EL (cell line): ENCODE measurements around the gene FILIP1L.

Experiments used
- DNase-seq: peaks from one replicate; pipeline ENCODE4 v3.0.0-alpha.2; 2016

The FILIP1L gene

DNA sequence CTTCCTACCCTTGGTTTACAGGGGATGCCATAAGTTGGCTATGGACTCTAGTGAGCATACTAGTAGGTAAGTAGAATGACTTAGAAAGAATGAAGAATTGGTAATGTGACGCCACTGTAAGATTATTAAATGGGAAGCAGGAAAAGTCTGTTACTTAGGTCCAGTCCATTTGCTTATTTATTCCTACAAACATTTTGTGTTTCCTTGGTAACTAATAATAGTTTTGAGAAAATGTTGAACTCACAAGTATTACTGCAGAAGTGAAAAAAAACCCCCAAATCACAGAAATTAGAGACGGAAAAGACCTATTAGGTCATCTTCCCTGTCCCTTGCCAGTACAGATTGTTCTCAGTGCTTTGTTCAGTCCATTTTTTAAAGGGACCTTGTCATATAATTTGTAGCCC lies 233.2 kb downstream of the FILIP1L start:
- DNase-seq = no peak

DNA sequence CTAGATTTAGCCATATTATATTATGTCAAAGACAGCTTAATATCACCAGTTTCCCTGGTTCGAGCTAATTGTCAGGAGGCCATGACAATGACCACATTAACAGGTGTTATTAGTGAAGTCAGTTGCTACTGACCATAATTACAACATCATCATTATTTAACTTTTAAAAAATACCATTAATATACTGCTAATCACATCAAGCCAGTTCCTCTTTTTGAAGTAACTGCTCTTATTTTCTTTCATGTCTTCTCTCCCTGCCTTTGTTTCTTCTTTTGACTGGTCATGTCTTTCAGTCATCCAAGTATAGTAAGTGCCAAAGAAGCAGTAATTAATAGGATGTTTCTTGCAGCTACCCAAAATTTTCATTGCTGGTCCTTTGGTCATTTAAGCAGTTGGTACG lies 235.0 kb downstream of the FILIP1L start:
- no peak for DNase-seq

DNA sequence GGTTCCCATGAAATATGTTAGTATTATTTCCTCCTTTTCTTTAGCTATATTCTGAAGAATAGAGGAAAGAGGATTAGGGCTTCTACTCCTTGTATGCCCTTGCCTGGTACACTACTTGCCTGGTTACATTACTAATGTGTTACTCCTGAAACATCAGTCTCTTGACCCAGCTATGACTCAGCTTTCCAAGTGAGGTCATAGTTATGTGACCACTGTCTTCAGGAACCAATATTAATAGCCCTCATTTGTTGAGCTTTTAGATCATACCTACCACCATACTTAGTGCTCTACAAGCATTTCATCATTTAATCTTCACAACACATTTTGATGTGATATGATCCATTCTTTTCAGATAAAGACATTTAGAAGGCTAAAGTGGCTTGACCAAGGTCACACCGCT lies 236.3 kb downstream of the FILIP1L start:
- peak; percentile 91 for DNase-seq

DNA sequence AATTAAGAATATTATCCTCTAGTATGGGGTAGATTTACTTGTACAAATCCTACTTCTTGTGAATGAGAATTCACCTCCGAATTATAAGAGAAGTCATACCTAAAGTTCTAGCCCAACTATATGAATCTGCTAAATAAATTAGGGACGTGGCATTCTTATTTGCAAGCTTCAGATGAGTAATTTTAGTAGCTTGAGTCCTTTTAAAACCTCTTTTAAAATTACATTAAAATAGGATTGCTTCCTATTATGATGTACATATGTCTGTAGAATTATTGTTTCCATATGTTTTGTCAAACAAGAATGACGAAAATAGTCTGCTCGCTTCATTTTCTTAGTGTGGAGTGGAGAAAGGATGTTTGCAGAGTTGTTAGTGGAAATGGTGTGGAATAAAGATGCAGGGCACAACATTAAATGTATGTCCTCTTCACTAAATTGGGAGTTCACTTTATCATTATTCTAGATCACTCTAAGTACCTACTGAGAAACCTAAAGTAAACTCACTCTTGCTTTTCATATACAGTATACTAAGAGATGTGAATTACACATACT lies 237.2 kb downstream of the FILIP1L start:
- no peak for DNase-seq

DNA sequence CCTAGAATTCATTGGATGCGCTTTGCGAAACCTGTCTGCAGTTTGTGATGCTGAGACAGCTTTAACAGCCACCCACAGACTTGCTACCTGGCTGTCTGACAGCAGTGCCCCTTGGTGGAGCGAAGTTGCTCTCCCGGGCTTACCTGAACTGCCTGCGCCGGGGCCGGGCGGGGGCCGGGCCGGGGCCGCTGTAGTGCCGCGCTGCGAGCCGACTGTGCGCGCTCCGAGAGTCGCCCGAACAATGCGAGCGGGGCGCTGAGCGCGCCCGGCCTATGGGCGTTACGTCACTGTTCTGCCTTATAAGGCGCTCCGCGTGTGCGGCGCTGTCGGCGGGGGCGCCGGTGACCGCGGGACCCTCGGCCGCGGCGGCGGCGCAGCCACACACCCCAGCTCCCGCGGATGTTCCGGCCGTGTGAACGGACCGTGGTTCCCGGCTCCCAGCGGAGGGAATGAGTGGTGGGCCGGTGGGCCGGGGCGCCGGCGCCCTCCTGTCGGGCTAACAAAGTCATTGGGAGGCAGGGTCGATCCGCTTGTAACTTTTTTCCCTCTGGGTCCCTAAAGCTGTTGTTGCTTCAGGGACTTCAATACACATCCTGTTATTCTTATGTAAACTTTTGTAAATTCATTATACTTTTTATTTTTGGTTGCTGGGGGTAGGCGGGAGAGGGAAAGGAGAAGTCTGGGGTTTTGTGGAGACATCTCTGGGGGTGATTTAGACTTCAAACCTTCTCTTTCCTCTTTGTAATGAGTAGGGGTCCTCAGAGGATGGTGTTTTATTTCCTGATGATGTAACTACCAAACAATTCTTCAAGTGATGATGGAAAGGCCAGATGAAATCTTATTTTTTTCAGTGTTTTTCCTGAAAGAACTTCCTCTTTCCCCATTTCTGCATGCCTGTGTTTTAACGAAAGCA lies 238.1 kb downstream of the FILIP1L start:
- DNase-seq = peak; percentile 83

DNA sequence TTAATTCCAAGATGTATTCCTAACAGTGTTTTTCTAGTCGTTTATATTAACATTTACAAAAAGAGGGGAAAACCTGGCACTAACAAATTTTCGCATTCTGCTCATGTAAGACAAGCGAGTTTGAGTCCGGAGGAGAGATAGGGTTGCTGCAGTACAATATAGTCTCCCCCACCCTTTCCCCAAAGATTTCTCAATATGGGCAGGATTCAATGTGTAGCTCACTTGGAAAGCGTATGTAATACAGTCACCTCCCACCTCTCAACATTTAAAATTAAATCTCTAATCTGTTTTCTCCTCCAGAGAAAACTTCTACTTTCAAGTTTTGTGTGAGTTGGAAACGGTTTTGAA lies 238.7 kb downstream of the FILIP1L start:
- DNase-seq = peak; percentile 65

DNA sequence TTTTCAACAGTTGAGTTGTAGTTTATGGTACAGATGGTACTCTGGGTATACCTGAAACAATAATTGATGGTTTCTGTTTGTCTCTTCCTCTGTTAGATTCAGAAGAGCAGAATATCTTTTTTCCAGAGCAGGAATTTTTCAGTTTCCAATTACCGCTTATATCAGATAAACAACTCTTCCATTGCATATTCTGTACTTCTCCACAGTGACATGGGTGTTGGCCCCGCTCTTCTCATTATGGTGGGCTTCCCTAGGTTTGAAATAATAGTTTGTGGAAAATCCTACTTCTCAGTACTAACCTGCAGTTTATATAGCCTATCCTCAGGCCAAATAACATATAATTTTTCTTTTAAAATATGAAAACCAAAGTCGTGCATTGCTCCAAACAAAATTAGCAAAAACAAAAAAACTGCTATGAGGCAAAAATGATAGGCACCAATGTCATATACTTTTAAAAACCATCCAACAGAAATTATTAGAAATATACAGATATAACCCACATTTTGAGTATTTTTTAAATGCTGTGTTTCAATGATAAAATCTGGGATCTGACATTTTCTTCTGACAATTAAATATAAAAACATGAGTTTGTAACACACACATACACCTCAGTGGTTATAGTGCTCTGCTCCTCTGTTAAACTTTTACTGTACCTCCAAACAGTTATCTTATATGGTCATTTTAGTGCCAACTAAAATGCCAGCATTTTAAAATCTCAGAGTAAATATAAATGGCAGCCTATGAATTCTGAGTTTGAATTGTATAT lies 239.9 kb downstream of the FILIP1L start:
- no peak for DNase-seq

DNA sequence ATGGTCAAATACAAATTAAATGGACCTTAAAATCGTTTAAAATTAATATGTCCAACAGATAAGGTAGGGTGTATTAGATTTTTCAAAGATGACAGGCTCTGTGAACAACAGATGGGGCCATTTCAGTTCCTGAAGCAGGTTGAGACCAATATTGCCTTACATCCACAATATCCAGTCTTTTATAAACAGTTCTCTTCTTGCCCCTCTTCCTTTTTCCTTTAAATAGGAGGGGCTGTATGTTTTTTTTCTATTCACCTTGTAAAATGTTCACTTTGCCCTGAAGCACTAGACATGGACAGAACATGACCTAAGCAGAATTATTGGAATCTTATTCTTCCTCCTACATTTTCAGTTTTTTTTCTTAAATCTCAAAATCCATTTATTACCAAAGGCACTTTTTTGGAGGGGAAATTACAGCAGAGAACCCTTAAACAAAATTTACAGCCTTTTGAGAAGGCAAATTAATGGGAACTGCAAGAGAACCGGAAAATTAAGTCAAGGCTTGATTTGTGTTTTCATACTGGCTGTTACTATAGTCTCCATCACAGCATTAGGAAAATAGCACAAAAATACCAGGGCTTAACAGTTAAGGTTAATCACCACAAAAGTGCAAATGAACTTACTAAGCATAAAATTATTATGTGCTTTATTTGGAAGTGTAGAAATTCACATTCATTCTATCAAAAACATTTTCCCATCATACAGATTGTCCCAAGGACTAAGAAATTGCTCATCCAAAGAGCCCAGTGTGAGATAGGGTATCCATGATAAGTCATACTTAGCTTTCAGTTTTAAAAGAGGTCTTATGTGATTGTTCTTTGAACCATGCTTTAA lies 240.8 kb downstream of the FILIP1L start:
- DNase-seq = no peak

DNA sequence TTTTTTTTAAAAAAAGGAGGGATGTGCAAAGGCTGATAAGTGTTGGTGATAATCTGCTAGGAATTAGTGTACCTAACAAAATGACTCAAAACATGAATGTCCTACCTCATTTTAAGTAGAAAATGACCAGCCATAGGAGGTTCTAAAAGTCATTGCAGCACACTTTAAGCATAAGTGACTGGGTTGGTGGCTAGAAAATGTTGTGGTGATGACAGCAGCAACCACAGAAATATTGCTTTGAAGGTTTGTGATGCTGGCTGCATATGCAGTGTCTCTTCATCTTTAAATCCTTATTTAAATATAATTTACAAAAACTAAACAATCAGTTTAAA lies 241.4 kb downstream of the FILIP1L start:
- DNase-seq = no peak

DNA sequence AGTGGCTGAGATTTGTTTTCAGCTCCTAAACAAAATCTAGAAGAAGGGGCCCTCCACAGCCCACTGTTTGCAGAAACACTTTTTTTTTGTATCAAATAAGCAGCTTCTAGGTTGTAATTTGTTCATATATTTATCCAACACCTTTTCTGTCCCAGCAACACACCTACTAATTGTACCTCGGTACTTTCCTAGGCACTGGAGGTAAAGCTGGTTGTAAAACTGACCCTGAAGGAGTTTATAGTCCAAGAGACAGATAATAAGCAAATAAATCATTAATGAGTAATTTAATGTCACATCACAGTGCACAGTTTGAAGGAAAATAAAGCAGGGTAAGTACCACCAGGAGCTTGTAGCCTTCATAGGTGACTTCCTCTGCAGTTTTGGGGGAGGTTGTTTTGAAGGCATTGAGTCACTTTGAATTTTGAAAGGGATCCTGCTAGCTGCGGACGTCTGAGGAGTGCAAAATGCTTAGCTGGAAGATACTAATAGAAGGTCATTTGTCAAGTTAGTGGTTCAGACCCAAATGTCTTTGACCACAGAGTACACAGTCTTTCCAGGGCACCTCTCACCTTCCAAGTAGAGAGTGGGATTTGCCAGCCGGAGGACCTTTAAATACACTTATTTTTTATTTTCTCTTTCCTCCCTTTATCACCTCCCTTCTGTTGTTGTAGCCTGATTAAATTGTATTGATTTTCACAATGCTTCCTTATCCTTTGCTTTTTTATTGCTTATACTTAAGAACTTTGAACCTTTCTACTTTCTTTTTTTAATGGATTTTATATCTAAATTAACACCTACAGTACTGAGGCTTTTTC lies 242.9 kb downstream of the FILIP1L start:
- DNase-seq = no peak

DNA sequence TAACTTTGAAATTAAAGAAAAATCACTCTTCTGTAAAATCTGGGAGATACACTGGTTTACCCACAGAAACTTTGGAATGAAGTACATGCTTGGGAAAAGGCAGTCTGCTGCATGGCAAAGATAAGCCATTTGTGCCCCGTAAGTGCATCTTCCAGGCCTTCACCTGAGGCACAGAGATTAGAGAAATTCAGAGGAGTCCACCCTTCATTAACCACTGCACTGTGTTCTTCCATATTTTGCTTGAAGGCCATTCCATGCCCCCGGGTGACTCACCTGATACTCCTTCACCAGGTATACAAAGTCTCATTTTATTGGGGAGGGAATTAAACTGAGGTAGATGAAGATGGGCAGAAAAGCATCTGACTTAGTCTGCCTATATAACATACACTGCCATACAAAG lies 243.6 kb downstream of the FILIP1L start:
- DNase-seq = no peak

DNA sequence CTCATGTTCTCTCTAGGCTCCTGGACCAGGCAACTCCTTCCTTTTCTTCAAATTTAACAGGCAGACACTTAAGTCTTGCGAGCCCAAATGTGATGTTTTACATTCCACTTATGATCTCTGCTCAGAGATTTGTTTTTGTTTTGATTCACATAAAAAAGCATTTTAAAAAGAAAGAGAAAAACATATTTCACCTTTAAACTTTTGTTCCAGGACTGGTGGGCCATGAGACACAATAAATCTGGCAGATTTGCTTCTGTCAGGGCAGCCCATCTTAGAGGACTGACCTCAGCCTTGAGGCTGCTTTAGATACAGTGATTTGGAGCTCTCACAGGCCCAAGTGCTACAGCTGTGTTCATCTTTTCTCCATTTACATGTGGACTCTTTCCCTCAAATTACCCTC lies 244.7 kb downstream of the FILIP1L start:
- no peak for DNase-seq

DNA sequence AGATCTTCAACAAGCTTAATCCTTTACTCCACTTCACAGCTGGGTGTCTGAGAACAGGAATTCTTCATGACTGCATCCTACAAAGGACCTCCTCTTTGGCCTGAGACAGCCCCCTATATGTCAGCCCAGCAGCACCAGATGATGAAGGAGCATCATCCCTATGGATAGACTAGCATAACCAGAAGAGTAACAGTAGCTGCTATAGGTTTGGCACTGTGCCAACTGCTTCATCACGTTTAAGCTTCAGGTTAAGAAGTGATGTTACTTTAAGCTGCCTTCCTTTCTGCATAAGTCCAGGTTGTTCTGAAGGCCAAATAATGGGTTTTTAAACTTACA lies 246.0 kb downstream of the FILIP1L start:
- no peak for DNase-seq

DNA sequence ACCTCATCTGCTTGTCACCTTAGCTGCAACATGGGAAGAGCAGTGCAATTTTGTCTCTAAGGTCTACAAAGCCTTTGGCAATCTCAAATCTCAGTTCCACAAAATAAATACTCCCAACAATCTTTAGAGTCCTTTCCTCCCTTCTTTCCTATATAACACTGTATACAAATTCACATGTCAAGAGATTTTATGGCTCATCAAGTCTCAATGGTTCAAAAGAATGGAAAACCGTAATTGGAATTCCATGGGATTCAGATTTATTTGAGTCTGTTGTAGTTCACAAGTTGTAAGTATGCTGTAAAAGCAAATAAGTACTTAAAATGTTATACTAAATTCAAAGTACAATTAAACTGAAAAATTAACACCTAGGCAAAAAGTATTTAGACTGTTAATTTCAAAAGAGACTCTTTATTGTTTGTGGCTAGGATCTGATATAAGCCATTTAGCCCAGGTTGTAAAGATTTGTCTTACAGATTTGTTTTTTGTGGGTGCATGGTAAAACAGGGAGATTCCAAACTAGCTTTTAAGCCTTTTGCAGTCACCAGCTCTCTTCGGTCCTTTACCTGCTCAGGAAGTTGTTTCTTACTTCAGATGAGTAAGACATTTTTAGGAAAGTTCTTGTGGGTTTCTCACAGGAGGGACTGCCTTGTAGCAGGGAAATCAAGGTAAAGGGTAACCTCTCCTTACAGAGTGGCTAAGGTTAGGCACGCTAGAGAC lies 246.5 kb downstream of the FILIP1L start:
- no peak for DNase-seq

DNA sequence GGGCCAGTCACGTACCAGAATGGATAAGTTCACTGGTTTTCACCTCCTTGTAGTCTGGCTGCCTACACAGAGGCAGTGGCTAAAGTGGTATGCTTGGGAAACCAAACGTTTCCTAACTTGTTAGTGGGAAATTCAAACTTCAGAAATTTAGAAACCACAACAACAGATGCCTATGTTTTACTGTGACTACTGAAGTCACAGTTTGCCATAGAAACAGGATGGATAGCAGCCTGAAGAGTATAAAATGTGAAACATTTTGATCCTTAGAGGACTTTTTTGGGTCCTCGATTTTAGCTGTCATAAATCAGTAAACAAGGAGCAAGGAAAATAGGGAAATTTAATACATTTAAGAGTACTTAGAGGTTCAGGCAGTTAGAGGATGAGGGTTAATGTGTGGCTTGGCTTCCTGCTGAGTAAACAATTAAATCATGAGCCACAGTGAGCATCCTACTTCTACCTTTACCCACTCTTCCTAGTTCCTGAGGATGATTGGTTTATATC lies 248.0 kb downstream of the FILIP1L start:
- peak; percentile 71 for DNase-seq

DNA sequence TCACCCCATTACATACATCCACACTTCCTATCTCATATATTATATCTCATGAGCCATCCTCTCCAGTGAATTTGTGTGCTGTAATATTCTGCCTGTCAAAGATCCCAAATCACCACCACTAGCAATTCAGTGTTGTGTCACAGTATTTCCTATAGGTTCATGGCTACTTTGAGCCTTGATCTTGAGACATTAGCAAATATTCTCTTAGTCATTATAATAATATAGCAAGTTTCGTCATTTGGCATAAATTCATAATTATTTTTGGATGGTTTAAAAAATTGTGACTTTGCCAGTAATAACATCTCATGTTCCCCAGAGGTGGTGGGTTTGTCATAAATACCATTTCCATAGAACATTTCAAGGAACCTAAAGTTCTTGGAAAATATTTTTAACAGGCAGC lies 249.0 kb downstream of the FILIP1L start:
- peak; percentile 64 for DNase-seq

DNA sequence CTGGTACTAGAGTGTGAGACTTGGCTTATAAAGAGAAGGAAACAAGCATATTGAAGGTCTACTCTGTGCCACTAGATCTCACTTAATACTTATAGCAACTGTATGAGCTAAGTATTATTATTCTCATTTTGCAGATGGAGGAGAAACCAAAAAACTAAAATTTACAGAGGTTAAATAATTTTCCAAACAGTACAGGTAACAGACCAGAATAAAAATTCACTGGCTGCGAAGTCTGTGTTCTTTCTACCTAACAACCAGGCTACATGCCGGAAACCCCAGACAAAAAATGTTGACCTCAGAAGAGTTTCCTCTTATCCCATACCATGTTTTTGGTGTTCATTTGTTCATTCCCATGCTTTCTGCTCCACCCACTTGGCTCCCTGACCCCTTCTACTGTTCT lies 250.0 kb downstream of the FILIP1L start:
- DNase-seq = no peak

DNA sequence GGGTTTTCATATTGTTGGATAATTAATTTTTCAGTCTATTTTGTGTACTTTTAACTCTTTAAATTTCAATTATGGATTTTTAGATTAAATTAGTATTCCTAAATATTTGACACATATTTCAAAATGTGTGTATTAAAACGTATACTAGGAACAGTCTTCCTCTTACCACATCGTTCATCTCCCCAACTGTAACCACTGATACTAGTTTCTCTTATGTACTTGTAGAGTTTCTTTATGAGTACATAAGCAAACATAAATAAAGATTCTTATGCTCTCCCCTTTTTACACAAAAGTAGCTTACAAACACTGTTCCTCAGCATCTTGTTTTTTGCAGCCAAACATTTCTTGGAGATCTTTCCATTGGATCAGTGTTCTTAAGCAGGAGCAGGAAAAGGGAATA lies 250.7 kb downstream of the FILIP1L start:
- no peak for DNase-seq

DNA sequence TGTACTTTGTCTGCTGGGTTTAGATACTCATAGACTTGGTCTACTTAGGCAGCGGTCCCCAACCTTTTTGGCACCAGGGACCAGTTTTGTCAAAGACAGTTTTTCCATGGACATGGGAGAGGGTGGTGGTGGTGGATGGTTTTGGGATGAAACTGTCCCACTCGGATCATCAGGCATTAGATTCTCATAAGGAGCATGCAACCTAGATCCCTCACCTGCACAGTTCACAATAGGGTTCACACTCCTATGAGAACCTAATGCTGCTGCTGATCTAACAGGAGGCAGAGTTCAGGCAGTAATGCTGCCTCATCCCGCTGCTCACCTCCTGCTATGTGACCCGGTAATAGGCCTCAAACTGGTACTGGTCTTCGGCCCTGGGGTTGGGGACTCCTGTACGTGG lies 251.3 kb downstream of the FILIP1L start:
- DNase-seq = no peak

DNA sequence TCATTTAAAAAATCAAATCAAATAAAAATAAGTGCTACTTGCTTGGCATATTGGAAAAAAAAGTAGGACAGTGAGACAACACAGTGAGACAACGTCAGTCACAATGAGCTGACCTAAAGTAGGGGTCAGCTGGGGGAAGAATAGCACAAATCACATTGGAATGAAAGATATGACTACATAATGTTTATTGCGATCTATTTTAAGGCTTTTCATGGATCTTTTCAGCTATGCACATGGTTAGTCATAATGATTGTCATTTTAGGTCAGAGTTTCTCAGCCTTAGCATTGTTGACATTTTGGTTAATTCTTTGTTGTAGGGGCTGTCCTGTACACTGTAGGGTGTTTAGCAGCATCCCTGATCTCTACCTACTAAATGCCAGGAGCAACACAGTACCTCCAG lies 252.1 kb downstream of the FILIP1L start:
- DNase-seq = peak; percentile 90

DNA sequence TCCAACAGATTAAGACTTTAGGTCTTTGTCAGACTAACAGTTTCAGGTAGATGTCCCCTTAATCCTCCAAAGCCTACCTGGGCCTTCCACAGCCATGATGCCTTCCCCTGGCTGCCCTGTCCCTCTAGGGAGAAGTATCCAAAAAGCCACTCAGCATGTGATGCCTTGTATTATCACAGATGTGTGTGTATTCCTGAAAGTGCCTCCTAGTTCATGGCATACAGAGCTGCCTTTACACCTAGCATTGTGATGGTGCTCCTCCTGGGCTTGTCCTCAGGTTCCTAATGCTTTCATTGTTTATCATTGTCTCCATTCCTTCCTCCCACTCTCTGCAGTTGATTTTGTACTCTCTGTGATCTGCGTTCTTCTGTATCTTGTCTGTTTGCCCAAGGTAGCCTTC lies 253.1 kb downstream of the FILIP1L start:
- DNase-seq = no peak

DNA sequence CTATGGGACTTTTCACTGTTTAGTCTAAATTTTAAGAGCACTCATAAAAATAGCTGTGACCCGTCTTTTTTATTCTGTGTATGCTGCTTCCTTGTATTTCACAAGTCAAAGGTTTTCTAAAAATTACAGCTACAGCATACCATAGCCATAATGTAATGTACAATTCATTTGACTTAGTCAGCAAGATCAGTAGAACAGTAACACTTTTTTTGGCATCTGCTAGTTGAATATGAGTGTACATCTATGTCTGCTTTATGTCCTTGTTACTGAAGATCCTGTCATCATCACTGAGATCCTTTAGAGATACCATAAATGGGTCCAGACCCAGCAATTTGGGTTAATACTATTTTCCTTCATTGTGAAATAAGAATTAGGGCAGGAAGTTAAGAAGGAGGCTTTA lies 254.5 kb downstream of the FILIP1L start:
- DNase-seq = peak; percentile 94
